Hepatocyte (in vitro differentiated cells): ENCODE measurements around the gene ATP8A2. TPM values are rescaled to one million over a fixed set of nuclear protein-coding genes. Genes with fewer than 3 reads are reported as not detected.

Experiments
- DNase-seq: peaks from one replicate; pipeline ENCODE4 v3.0.0-alpha.2; 2016; ENCODE audit warnings: low spot score
- H2AFZ ChIP-seq: fragments of 200-600 bp; sonication (generic); 2 replicates; pipeline ENCODE4 v1.6.0; 2016; ENCODE audit warnings: antibody characterized with exemption, mild to moderate bottlenecking
- H3K27ac ChIP-seq: fragments of 200-600 bp; sonication (generic); 2 replicates; pipeline ENCODE4 v1.5.1; 2016; ENCODE audit warnings: mild to moderate bottlenecking
- H3K27me3 ChIP-seq: fragments of 200-600 bp; sonication (generic); 2 replicates; pipeline ENCODE4 v1.6.1; 2016
- H3K36me3 ChIP-seq: fragments of 200-600 bp; sonication (generic); replicated peaks from 2 replicates; pipeline ENCODE4 v1.5.1; 2016; ENCODE audit warnings: low read depth; ENCODE audit not compliant: insufficient read depth
- H3K4me1 ChIP-seq: fragments of 200-600 bp; sonication (generic); 2 replicates; pipeline ENCODE4 v1.5.1; 2016; ENCODE audit warnings: mild to moderate bottlenecking, moderate library complexity; ENCODE audit not compliant: insufficient read depth
- H3K4me2 ChIP-seq: fragments of 200-600 bp; sonication (generic); 2 replicates; pipeline ENCODE4 v1.6.0; 2016
- H3K4me3 ChIP-seq: fragments of 200-600 bp; sonication (generic); 2 replicates; pipeline ENCODE4 v1.5.1; 2016; ENCODE audit warnings: mild to moderate bottlenecking
- H3K79me2 ChIP-seq: fragments of 200-600 bp; sonication (generic); 2 replicates; pipeline ENCODE4 v1.6.0; 2017; ENCODE audit warnings: mild to moderate bottlenecking
- H3K9me2 ChIP-seq: fragments of 200-600 bp; sonication (generic); replicated peaks from 2 replicates; pipeline ENCODE4 v1.6.0; 2017; ENCODE audit warnings: mild to moderate bottlenecking; ENCODE audit not compliant: insufficient read depth
- H3K9me3 ChIP-seq: fragments of 200-600 bp; sonication (generic); 2 replicates; pipeline ENCODE4 v1.5.1; 2016; ENCODE audit warnings: low read depth, mild to moderate bottlenecking
- H4K20me1 ChIP-seq: fragments of 200-600 bp; sonication (generic); 2 replicates; pipeline ENCODE4 v1.6.0; 2016; ENCODE audit warnings: mild to moderate bottlenecking; ENCODE audit not compliant: insufficient read depth, poor library complexity, severe bottlenecking
- EZH2 ChIP-seq: fragments of 200-600 bp; sonication (generic); IDR thresholded peaks from 2 replicates; pipeline ENCODE4 v1.6.1; 2016; ENCODE audit warnings: antibody characterized with exemption, mild to moderate bottlenecking, borderline replicate concordance
- EZH2phosphoT487 ChIP-seq: fragments of 200-600 bp; sonication (generic); IDR thresholded peaks from one replicate; pipeline ENCODE4 v1.6.1; 2018; ENCODE audit warnings: antibody characterized with exemption, mild to moderate bottlenecking, low read depth, moderate library complexity; ENCODE audit not compliant: unreplicated experiment, severe bottlenecking
- WGBS: methylation state at CpG from one replicate; pipeline ENCODE4 v1.1.6; 2016; ENCODE audit warnings: low lambda C conversion rate; ENCODE audit errors: missing lambda C conversion rate; 5-methylcytosine and 5-hydroxymethylcytosine counted together
- polyA plus RNA-seq: library from polyadenylated mRNA; unstranded; fragments of >200 nt; fragmentation: Nextera tagmentation; extraction: Ambion mirVana; gene quantifications from 2 replicates; pipeline ENCODE4 v1.2.1, GENCODE V29; 2016
- total RNA-seq: library from RNA; depleted of rRNA; stranded (reverse); fragments of >200 nt; gene quantifications from 2 replicates; pipeline ENCODE4 v1.2.3, GENCODE V29; 2014
- TF ChIP-seq, protein P1 (sequence below): fragments of 200-600 bp; sonication (generic); IDR thresholded peaks from 2 replicates; pipeline ENCODE4 v1.5.1; 2016; ENCODE audit warnings: antibody characterized with exemption, mild to moderate bottlenecking; ENCODE audit not compliant: poor library complexity

ATP8A2 gene
- total and polyA plus RNA-seq, 2 experiments from 2014 or later = 2.1 to 3.1 TPM

DNA sequence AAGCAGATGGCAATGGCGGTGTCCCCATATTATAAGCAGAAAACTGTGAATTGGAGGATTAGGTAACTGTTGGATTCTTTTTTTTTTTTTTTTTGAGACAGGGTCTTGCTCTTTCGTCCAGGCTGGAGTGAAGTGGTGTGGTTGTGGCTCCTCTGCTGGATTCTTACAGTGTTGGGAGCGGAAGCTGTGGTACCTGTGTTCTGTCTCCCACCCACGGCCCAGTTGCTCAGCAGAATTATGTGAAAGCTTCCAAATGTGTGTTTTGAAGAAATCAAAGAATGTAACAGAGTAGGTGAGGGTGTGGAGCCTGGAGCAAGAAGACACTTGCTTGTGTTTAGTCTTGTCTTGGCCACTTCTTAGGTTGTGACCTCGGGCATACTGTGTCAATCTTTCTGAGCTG, 384.5 kb downstream of the ATP8A2 start:
- no peaks in the 10 kb centered on the region for H4K20me1 ChIP-seq
- no peak for TF ChIP-seq EZH2
- TF ChIP-seq EZH2phosphoT487 = no peak
- TF ChIP-seq, protein P1, sequence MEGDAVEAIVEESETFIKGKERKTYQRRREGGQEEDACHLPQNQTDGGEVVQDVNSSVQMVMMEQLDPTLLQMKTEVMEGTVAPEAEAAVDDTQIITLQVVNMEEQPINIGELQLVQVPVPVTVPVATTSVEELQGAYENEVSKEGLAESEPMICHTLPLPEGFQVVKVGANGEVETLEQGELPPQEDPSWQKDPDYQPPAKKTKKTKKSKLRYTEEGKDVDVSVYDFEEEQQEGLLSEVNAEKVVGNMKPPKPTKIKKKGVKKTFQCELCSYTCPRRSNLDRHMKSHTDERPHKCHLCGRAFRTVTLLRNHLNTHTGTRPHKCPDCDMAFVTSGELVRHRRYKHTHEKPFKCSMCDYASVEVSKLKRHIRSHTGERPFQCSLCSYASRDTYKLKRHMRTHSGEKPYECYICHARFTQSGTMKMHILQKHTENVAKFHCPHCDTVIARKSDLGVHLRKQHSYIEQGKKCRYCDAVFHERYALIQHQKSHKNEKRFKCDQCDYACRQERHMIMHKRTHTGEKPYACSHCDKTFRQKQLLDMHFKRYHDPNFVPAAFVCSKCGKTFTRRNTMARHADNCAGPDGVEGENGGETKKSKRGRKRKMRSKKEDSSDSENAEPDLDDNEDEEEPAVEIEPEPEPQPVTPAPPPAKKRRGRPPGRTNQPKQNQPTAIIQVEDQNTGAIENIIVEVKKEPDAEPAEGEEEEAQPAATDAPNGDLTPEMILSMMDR = no peak
- WGBS = 87% methylated on average over 5 of the region's 5 CpGs
- H3K79me2 ChIP-seq = no peaks in the 10 kb centered on the region
- H3K4me3 ChIP-seq = no peak overlapping the region
- H2AFZ ChIP-seq = no peak overlapping the region
- peaks cover 16% of the 10 kb centered on the region for H3K4me1 ChIP-seq
- DNase-seq = no peak
- H3K27me3 ChIP-seq = peaks cover 16% of the 10 kb centered on the region
- no peaks in the 10 kb centered on the region for H3K9me2 ChIP-seq
- no peaks in the 10 kb centered on the region for H3K36me3 ChIP-seq
- H3K4me2 ChIP-seq = no peak overlapping the region
- H3K27ac ChIP-seq = no peak overlapping the region
- H3K9me3 ChIP-seq = no peaks in the 10 kb centered on the region

DNA sequence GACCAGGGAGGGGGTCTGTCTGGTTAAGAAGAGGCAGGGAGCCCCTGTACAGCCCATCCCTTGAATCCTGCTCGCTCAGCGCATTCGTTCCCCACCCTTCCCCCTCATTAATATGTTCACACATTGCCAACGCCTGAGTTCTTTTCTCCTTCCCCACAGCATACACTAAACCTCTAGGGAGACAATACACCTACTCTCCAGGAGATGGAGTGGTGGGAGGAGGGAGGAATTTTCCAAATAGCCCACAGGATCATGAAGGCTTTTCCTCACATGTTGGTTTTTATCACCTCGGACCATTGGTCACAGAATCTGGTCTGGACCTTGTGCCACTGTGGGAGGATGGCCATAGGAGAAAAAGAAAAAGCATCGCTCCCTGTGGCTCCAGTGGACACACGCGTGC, 385.1 kb downstream of the ATP8A2 start:
- peaks cover 16% of the 10 kb centered on the region for H3K27me3 ChIP-seq
- TF ChIP-seq, protein P1 = no peak
- no peak for TF ChIP-seq EZH2phosphoT487
- TF ChIP-seq EZH2 = no peak
- no peaks in the 10 kb centered on the region for H3K79me2 ChIP-seq
- no peaks in the 10 kb centered on the region for H3K36me3 ChIP-seq
- H3K4me3 ChIP-seq = no peak overlapping the region
- H3K9me3 ChIP-seq = no peaks in the 10 kb centered on the region
- no peak overlapping the region for H2AFZ ChIP-seq
- H4K20me1 ChIP-seq = no peaks in the 10 kb centered on the region
- H3K4me2 ChIP-seq = no peak overlapping the region
- 83% methylated on average over 8 of the region's 8 CpGs for WGBS
- DNase-seq = no peak
- H3K4me1 ChIP-seq = peaks cover 16% of the 10 kb centered on the region
- H3K27ac ChIP-seq = no peak overlapping the region
- H3K9me2 ChIP-seq = no peaks in the 10 kb centered on the region

DNA sequence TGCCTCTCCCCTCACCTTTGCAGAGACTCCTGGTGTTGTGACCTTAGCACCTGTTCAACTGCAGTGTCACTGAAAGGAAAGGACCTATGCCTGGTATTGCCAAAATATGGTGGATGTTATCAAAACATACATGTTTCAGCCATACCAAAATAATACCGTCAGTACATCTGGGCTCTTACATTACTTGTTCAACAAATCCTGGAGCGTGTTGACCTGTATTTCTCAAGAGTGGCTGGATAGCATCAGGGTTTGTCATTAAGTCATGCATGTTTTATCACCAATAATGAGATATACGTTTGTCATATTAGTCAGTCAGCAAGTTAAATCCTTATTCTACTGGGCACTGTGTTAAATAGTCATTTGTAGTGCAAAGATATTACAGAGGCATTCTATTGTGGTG, 389.3 kb downstream of the ATP8A2 start:
- Histone ChIP-seq H3K4me1 (no peaks in the 10 kb centered on the region), H3K27me3 (peaks cover 16% of the 10 kb centered on the region), H3K9me3 (no peaks in the 10 kb centered on the region), H3K4me3 (no peak overlapping the region), H3K79me2 (no peaks in the 10 kb centered on the region), H4K20me1 (no peaks in the 10 kb centered on the region), H2AFZ (no peak overlapping the region), H3K27ac (no peak overlapping the region), H3K9me2 (no peaks in the 10 kb centered on the region), H3K36me3 (no peaks in the 10 kb centered on the region), H3K4me2 (no peak overlapping the region)
- DNase-seq = no peak
- TF ChIP-seq, protein P1 = no peak
- TF ChIP-seq EZH2 (no peak), EZH2phosphoT487 (no peak)
- 92% methylated on average over 3 of the region's 3 CpGs for WGBS

DNA sequence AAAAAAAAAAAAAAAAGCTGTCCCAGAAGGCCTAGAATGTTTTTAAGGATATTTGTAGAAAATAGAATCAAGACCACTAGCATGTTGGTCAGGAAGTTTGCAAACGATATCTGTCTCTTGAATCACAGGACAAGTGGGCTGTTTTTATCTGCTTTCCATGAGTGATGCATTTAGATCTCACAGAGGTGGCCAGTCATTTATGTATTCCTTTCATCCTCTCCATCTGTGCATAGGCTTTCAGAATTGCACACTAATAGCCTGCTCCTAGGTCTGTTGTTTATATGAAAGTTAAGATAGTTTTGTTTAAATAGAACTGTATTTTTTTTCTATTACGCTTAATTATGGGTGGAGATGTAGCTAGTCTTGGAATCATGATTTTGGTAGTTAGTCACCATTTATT, 390.5 kb downstream of the ATP8A2 start:
- Histone ChIP-seq H3K4me2 (no peak overlapping the region), H3K27ac (no peak overlapping the region), H3K9me2 (no peaks in the 10 kb centered on the region), H3K4me3 (no peak overlapping the region), H3K79me2 (no peaks in the 10 kb centered on the region), H2AFZ (no peak overlapping the region), H3K4me1 (no peaks in the 10 kb centered on the region), H4K20me1 (no peaks in the 10 kb centered on the region), H3K9me3 (no peaks in the 10 kb centered on the region), H3K27me3 (peaks cover 10% of the 10 kb centered on the region), H3K36me3 (no peaks in the 10 kb centered on the region)
- WGBS = 74% methylated on average over 2 of the region's 2 CpGs
- TF ChIP-seq EZH2 (no peak), EZH2phosphoT487 (no peak)
- TF ChIP-seq, protein P1 = no peak
- no peak for DNase-seq
